GM21529 (cell line): Measurements from ENCODE around the gene CD8A.

Source experiments
- ATAC-seq: cut with Tn5 transposase; IDR thresholded peaks from one replicate; pipeline ENCODE4 v1.9.1; 2021; ENCODE audit not compliant: unreplicated experiment

The CD8A gene

DNA sequence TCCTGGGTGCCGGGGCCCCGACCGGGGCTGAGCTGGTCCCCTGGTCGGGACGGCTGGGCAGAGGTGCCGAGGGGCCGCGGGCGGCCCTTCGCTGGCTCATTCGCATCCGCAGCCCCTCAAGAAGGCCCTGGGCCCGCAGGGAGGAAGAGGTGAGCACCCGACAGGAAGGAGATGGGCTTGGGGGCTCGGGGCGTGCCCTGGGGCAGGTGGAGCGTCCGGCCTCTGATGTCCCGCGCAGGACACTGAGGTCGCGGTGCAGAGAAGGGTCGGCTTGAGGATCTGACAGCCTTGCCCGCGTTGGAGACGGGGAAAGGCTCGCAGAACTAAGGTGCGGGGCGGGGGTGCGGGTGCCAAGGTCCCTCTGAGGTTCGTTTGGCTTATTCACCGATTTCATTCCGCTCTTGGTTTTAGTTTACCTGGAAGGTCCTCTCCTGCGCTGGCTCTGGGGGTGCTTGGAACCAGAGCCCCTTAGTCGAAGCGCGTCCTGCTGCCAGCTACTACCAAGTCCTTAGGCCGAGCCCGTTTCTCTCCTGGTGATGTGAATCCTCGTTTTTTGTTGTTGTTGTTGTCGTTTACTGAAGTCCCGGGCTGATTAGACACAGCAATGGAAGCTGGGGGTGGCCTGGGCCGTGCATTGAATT is 18.9 kb upstream of the CD8A start:
- no peak for ATAC-seq

DNA sequence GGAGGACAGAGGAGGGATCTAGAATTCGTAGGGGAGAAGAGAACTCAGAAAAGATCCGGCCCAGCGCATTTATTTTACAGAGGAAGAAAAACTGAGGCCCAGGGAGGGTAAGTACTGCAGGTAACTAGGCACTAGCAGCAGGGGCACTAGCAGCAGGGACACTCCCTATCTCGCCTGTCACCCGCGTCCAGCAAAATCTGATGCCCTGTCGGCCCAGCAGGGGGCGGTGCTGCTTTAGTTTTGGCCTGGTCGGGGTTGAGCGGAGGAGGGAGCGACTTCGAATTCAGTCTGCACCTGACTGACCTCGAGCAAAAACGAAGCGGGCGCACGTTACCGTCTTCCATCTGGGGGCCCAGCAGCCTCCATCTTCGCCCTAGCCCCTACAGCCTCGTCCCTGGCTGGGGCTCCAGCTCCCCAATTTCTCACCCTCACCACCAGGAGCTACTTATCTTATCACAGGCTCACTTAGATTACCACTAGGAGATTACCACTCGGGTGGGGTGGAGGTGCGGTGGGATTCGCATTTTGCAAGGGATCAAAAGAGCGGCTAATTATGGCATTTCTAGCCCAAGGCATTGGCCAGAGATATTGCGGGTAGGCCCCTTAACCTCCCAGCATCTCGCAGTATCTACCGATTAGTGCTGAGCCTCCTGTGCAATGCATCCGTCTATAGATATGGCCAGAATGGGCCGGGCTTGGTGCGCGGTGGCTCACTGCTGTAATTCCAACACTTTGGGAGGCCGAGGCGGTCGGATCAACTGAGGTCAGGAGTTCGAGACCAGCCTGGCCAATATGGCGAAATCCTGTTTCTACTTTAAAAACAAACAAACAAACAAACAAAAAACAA is 17.8 kb upstream of the CD8A start:
- ATAC-seq, result peak; percentile 94

DNA sequence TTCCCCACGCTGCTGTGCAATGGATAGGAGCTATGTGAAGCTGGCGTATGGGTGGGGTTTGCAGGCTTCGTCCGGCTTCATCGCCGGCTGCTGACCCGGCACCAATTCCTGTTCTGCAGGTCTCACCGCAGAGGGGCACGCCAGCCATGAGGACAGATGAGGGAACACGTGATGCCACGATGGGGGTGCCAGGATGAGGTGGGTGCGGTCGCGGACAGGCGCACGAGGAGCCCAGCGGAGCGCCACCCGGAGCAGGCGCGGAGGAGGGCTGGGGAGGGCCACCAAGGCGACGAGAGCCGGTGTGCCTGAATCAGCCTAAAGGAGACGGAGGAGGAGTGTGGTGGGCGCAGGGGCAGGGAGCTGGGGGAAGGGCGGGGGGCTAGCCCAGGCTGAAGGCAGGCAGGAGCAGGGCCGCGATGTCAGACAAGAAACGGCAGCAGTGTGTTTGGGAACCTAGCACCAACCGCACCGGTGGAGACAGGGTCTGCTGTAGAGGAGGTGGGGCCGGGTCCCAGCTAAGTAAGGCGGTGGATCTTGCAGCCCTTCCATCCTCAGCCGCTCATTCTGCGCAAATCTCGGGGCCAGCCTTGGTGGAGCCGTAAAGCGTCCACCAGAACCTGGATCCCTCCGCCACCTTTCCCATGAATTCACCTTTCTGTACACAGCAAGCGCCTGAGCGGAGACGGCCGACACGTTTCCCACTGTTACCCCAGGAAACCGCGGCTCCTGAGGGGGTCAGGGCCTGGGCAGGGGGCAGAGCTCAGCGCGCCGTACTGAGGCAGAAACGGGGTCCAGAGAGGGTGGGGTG is 17.0 kb upstream of the CD8A start:
- peak; percentile 32 for ATAC-seq

DNA sequence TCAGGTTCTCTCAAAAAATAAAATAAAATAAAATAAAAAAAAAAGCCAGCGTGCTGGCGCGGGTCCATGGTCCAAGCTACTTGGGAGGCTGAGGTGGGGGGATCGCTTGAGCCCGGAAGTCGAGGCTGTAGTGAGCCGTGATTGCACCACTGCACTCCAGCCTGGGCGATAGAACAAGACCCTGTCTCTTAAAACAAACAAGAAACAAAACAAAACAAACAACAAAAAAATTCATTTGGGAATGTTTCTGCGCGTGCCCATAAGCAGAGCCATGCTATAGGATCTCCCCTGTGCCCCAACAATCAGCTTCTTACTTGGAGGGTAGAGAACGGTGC is 16.4 kb upstream of the CD8A start:
- no peak for ATAC-seq

DNA sequence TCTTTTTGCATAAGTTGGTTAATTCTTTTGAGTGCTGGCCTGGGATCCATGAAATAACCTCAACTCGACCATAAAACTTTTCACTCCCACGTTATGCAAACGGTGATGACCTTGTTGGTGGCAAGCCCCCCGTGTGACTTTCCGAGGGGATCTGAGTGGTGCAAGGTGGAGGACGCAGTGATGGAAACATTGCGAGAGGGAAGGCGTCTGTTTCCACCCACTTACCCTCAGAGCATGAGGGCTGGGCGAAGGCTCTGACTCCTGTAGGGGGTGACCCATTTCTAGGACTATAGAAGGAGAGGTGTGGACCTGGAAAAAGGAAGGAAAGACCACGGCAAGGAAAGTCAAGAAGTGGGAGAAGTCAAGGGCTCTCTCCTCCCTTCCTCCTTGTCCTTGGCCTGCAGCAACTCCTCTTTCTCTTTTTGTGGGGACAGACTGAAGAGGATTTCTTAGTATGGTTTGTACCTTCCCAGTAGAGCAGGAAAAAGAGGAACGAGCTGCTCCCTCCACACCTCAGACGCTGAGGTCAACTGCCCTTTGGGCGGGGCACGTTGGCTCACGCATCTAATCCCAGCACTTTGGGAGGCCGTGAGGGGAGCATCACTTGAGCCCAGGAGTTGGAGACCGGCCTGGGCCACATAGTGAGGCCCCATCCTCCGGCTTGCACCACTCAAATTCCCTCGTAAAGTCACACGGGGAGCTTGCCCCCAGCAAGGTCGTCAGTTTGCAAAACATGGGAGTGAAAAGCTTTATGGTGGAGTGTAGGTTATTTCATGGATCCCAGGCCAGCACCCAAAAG is 15.5 kb upstream of the CD8A start:
- no peak for ATAC-seq

DNA sequence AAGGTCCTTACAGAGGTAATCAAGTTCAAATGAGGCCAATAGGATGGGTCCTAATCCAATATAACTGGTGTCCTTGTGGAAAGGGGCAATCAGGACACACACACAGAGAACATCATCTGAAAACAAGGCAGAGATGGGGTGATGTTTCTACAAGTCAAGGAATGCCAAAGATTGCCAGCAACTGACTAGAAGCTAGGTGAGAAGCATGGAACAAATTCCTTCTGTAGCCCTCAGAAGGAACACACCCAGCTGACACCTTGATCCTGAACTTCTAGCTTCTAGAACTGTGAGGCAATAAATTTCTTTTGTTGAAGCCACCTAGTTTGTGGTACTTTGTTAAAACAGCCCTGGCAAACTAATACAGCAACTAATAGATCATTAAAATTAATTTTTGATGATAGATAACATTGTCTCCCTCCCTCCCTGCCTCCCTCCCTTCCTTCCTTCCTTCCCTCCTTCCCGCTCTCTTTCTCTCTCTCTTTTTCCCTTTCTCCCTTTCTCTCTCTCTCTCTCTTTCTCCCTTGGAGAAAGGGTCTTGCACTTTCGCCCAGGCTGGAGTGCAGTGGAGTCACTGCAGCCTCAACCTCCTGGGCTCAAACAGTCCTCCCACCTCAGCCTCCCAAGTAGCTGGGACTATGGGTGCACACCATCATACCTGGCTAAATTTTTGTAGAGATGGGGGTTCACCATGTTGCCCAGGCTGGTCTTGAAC is 10.3 kb upstream of the CD8A start:
- no peak for ATAC-seq

DNA sequence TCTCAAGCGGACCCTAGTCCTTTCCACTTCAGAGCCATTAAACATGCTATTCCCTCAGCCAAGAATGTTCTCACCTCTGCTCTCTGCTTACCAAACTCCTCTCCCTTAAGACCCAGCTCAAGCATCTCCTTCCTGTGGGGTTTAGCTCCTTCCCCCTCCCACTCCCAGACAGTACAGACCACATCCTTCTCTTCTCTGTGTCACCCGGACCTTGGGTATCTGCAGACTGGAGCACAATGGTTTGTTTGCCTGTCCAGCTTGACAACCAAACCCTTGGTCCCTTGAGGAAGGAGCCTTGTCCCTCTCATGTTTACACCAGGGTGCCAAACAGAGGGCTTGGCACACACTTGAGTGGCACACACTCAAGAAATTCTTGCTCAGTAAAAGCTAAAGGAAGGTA is 4.1 kb upstream of the CD8A start:
- ATAC-seq, result no peak

DNA sequence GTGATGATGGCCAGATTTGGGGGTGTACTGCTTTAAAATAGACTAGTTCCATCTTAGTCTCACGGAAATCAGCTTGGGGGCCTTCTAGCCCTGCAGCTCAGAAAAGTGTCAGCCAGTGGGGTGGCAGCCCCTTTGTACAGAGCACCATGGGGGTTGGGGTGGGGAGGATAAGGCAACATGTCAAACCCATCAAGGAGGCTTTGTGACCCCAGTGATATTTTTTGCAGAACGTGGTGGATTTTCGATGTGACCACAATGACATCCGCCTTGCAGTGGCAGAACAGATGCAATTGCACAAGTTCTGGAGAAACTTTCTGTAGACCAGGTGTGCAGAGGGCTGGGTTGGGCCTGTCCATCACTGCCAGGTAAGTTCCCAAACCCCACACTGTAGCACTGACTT is 3.0 kb upstream of the CD8A start:
- no peak for ATAC-seq

DNA sequence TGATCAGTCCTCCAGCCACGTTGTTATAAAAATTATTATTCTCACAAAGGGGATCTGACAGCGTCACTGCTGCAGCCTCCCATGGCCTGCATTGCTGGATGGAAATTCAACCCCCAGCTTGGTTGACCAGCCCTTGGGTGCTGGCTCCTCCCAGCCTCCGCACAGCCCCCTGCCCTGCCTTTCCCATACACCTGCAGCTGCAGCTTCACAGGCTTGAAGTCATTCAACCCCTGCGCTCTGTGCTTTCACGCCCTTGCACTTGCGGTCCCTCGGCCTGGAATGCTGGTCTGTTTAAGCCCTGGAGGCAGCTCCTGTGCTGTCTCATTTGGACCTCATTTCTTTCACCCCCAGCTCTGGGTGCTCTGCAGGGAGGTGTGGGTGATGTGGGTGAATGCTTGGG is 860 bp upstream of the CD8A start:
- no peak for ATAC-seq

DNA sequence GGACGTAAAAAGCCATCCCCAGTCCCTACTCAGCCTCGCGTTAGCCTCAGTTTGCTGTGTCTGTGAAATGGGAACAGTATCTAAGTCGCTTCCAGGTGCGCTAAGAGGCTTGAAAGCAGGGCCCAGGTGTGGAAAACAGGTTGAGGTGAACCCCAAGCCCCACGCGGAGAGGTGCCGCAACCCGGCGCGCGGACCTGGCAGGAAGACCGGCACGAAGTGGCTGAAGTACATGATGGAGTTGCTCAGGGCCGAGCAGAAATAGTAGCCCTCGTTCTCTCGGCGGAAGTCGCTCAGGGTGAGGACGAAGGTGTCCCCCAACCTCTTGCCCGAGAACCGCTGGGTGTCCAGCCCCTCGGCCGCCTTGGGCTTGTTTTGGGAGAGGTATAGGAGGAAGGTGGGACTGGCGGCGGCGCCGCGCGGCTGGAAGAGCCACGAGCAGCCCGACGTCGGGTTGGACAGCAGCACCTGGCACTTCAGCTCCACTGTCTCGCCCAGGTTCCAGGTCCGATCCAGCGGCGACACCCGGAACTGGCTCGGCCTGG is 508 bp downstream of the CD8A start:
- no peak for ATAC-seq

DNA sequence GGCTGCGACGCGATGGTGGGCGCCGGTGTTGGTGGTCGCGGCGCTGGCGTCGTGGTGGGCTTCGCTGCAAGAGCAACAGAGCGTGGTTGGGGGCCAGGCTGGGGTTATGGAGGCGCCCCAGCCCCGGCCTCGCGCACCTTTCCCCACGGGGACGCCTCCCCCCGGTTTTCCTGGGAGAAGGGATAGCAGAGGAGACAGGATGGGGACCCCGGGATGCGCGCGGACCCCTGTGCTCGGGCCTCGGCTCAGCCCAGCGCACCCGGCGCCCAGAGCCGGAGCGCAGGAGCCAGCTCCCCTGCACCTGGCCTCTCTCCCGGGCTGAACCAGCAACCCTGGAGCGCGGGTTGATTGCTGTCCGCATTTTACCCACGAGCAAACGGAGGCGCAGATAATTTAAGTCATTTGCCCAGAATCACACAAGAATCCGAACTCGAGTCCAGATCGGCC is 1.0 kb downstream of the CD8A start:
- ATAC-seq, result no peak

DNA sequence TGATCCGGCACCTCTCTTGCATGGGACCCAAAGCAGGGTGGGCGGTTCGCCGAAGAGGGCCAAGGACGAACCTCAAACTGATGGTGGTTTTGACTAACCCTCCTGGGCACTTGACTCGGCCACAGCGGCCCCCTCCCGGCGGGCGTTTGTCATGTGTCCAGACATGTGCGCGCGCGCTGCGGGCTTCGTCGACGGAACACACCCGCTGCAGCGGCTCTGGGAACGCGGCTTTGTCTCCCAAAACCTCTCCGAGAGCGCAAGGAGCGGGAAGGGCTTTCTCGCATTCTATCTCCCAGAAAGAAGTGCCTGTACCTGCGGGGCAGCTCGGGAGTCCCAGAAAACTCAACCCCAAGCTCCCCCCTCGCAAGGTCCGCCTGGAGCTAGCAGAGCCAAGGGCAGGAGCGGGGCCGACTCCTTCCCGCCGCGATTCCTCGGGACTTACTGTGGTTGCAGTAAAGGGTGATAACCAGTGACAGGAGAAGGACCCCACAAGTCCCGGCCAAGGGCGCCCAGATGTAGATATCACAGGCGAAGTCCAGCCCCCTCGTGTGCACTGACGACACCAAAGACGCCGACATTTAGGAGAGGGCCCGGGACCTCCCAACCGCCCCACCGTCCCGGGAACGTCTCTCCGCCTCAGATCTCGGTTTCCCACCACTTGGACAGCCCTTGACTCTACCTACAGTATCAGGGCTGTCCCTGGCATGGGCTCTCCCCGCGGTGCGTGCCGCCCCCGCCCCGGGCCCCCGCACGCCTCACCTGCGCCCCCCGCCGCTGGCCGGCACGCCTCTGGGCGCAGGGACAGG is 1.6 kb downstream of the CD8A start:
- ATAC-seq, result no peak

DNA sequence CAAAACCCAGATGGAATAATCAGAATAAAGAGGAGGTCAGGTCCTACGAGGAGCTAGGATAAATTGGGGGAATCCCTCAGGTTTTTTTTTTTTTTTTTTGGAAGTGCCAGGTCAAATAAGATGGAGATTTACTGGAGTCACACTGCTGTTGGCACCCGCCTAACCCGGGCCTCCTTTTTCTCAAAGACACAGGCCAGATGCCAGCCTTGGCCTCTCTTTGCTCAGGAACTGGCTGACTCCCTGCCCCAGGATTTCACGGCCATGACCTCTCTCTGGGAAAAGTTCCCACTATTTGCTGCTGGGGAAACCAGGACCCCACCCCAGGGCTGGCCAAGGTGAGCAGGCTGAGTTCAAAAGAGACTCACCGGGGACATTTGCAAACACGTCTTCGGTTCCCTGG is 2.5 kb downstream of the CD8A start:
- ATAC-seq, result no peak

DNA sequence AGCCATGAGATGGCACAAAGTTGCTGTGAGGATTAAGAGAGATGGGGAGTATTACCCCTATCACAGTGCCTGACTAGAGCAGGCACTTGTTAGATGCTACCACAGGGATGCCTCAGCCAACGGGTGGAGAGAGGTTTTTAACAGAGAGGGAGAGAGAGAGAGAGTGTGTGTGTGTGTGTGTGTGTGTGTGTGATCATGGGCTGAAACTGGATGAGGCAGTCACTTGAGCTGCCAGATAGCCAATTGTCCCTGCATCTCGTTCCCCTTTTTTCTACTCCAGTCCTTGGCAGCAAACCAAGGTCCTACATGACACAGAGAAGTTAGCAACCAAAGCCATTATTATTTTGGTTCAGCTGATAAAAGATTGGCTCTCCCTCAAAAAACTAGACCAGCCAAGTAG is 3.0 kb downstream of the CD8A start:
- no peak for ATAC-seq

DNA sequence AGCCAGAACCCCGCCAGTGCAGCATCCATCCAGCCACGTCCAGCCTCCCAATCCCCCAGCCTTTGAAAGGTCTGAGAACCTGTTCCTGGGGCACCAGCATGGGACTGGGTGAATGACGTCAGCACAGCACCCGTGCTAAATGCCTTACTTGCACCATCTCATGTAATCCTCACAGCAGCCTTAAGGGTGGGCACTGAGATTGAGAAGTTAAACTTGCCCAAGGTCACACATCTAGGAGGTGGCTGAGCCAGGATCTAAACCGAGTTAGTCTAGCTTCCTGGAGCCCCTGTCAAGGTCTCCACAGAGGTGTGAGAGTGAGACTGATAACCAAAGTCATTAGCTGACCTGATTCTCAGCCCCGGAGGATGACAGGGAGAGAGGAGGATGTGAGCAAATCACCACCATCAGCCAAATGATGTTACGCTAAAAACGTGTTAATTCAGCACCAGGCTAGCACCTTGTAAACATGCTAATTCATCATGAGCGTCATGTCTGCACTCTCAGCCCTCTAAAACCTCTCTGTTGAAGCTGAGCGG is 4.6 kb downstream of the CD8A start:
- ATAC-seq, result no peak

DNA sequence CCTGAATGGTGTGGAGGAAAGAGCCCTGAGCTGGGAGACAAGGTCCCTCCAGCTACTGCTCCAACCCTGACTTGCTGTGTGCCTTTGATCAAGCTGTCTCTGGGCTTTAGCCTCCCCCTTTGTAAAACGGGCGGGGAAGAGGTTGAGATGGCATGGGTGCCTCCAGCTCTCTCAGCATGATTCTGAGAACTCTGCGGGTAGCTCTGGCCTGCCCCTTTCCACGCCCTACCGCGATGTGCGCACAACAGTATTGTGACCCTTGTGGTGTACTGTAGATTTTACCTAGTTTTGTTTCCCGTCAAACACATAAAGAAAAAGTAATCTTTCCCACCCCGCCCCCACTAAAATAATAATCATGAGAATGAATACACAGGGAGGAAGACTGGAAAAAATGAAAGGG is 5.3 kb downstream of the CD8A start:
- no peak for ATAC-seq

DNA sequence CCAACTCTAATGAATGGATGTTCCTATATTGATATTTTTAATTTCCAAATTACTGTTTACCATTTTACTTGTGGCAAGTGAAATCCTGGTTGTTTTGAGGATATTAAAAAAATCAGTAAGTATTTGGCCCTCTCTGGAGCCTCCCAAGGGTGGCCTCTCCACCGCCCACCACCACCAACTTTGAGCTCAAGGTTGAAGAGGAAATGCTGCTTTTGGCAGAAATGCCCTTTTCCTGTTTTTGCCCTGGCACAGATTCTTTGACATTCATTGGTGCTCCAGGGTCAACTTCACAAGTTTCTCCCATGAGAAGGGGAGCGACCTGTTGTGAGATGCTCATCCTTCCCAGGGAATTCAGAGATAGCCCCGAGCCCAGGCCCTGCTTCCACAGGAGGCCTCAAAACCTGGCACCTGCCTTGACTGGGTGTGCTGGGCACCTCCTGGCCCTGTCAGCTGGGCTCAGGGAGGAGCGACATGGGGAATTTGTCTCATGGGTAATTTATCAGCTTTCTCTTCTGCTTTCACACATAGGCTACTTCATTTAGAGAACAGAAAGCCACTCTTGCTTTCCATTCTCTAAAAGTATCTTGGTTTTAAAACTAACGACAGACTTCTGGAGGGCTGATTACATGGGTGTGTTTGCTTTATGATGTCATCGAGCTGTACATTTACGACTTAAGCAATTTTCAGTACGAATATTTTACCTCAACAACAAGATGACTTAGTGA is 6.9 kb downstream of the CD8A start:
- ATAC-seq, result peak; percentile 95

DNA sequence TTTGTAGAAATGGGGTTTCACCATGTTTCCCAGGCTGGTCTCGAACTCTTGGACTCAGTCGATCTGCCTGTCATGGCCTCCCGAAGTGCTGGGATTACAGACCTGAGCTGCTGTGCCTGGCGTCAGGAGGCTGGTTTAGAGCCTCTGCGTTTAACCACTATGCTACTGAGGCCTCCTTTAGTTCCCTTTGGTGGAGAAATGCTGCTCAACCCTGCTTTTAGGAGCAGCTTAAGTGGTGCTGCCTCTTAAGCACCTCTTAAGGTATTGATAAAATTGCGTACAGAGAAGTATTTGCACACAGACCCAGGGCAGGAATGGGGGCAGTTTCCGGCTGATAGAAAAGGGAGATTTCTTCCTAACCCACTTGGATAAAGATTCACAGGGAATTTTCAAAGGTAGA is 8.0 kb downstream of the CD8A start:
- ATAC-seq, result no peak

DNA sequence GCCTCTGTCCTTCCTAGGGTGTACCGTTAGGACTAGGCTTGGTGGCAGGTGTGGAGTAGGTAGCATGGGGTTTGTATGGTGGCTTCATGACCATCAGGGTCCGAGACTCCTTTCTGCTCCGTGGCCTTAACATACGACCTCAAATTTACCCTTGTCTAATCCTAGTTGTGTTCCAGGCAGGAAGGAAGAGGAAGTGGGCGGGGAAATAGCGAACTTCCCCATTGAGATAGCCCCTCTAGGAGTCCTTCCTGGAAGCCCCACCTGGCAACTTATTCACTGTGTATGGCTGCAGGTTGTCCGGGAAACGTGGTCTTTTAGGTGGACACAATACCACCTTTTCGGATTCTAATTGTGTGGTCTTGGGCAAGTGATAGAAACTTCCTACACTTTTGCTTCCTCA is 9.3 kb downstream of the CD8A start:
- no peak for ATAC-seq
